GM12892 (cell line): ENCODE measurements around the gene CACNA1F.

Experiments used
- POLR2A ChIP-seq: IDR thresholded peaks from 2 replicates; pipeline ENCODE4 v1.6.1; 2011; ENCODE audit warnings: low read depth, low read length, control low read depth
- POLR2AphosphoS5 ChIP-seq: IDR thresholded peaks from 2 replicates; pipeline ENCODE4 v1.6.1; 2011; ENCODE audit warnings: low read depth, low read length, control low read depth

DNA sequence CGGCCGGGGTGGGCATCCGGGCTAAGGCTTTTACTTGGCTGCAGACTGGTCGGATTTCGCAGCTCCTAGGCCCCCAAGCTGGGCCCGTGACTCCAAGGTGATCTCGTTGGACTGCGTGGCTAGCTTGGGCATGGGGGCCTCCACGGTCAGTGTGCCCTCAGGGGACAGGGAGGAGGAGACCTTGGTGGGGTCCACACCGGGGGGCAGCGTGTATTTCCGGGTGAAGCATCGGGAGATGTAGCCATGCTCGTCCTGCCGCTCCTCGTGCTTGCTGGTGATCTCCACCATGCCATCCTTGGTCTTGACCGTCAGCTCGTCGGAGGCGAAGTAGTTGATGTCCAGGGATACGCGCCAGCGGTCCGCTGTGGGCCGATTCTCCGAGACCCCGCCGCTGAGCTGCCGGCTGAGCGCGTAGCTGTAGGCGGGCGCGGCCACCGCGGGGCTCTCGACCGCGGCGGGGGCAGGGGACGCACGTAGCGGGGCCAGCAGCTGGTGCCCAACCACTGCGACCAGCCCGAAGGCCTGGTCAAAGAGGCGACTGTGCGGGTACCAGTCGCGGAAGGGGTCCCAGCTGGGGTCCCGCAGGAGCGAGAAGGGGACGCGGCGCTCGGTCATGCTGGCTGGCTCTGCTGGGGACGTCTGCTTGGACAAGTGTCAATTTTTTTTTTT, 881 bp upstream of the CACNA1F start:
- TF ChIP-seq POLR2A = no peak
- TF ChIP-seq POLR2AphosphoS5 = no peak
